GM18526 (cell line): ENCODE results near the gene ARHGAP28.

Experiments used
- POLR2A ChIP-seq: IDR thresholded peaks from 3 replicates; pipeline ENCODE4 v1.6.1; 2011; ENCODE audit not compliant: insufficient read length; ENCODE audit errors: extremely low read depth

The ARHGAP28 gene

GRCh38 chr18:6811816-6812215 lies 82.3 kb downstream of the ARHGAP28 start:
- TF ChIP-seq POLR2A = no peak

DNA sequence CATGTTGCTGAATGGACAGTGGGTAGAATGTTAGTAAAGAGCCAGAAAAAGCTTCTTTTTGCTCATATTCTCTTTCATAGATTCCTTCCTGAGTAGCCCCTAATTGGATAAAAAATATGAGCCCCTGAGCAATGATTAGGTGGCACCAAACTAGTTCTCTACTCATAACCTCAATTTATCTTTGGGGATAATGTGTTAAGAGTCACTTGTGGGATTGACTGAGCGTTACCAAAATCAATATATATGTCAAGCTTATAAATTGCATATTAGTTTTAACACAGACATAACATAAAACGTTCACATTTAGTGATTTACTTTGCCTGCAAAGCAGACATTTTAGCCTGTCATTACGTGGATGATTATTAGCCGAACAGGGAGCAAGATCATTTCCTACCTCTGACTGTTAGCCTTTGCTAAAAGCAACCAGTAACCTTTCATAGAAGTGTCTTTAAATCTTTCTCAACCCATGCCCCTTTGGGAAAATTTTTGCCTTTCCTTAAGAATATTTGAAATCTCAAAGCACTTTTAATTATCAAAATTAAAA lies 85.4 kb downstream of the ARHGAP28 start:
- TF ChIP-seq POLR2A = no peak

DNA sequence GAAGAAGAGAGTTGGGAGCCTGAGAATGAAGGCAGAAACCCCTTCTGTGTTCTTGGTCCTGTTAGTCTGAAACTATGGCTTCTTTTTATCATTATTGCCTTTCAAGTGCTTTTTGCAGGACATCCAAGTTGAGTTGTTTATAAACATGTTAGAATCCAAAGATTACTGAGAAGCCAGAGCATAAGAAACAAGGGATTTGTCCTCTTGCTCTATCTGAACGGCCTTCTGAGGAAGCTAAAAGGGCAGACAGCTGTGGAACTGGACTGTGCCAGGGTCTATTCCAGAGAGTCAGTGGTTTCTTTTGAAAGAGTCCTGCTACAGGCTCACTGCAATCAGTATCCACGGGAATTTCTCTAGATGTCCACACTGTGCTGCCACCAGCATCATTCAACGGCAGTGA lies 86.6 kb downstream of the ARHGAP28 start:
- no peak for TF ChIP-seq POLR2A

DNA sequence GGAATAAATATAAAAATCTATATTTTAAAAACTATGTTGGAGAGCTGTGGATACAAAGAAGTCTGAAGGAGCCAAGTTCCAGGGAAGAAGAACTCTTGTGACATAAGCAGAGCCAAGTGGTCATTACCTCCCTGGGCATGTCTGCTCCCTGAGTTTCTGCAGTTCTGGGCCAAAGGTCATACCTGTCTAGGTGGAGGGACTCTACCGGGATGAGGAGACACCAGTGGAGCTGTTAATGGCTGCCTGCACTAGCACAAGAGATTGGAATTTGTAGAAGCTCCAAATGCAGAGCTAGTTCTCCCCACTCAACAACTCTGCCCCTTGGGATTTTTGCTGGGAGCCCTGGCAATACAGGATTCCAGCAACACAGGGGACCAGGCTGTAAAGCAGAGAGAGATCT lies 89.8 kb downstream of the ARHGAP28 start:
- no peak for TF ChIP-seq POLR2A

DNA sequence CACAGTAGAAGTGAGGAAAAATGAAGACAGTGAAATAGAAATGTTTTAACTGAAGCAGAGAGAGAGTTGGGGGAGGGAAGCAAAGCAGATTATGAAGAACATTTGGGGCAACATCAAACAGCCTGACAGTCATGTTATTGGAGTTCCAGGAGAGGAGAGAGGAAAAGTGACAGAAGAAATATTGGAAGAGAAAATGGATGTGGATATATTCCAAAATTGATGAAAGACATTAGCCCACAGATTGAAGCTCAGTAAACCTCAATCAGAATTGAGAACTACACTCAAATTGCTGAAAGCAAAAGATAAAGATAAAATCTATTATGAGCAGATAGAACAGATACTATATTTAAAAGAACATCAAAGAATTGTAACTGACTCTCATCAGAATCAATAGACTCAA lies 90.8 kb downstream of the ARHGAP28 start:
- no peak for TF ChIP-seq POLR2A

- TF ChIP-seq POLR2A = no peak
Measured at GRCh38 chr18:6821356-6821755, 91.8 kb downstream of the ARHGAP28 start.

GRCh38 chr18:6830916-6831315 lies 101.4 kb downstream of the ARHGAP28 start:
- no peak for TF ChIP-seq POLR2A

GRCh38 chr18:6835345-6835744 lies 105.8 kb downstream of the ARHGAP28 start:
- TF ChIP-seq POLR2A = no peak

- no peak for TF ChIP-seq POLR2A
Measured at GRCh38 chr18:6836331-6836730, 106.8 kb downstream of the ARHGAP28 start.

GRCh38 chr18:6837904-6838303 lies 108.4 kb downstream of the ARHGAP28 start:
- no peak for TF ChIP-seq POLR2A

GRCh38 chr18:6842081-6842480 lies 112.6 kb downstream of the ARHGAP28 start:
- TF ChIP-seq POLR2A = no peak

DNA sequence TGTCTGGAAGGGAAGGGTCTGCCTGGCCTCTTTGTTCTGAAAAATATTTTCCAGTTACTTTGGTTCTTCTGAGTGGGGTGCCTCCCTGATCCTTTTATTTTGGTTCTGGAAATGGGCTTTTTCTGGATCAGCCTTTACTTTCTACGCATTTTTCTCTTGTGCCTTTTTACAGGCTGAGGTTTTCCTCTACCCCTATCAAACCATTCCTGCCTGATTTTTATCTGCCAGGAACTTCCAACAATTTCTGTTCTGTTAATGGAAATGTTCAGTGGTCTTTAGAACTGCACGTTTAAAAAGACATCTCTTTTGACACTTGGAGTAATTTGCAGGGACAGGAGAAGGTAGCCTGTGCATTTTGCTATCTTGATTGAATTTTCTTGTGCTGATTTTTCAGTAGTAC lies 113.8 kb downstream of the ARHGAP28 start:
- TF ChIP-seq POLR2A = no peak

DNA sequence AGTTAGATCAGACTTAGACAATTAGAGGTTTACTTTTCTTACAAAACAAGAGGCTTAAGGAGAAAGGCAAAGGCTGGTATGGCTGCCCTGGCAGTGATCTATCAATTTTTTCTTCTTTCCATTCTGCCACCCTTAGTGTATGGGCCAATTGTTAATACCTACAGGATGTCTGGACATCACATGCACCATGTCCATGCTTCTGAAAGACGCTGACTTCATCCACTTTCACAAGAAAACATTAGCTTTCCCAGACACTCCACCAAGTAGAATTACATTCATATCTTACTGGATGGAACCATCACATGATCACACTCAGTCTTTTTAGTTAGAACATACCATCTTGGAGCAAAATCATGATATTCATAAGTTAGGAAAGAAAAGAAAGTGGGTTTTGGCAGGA lies 120.9 kb downstream of the ARHGAP28 start:
- no peak for TF ChIP-seq POLR2A

DNA sequence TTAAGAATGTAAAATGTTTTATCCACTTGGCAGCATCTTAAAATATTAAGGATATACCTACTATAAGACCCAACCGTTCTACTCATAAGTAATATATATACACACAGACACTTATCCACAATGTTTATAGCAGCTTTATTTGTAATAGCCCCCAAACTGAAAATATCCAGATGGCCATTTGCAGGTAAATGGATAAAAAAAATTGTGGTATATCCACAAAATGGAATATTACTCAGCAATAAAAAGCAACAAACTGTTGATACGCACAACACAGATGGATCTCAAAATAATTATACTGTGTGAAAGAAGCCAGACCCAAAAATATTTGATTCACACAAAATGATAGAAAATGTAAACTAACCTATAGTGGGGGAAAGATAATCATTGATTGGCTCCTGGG lies 122.0 kb downstream of the ARHGAP28 start:
- no peak for TF ChIP-seq POLR2A

- no peak for TF ChIP-seq POLR2A
Measured at GRCh38 chr18:6854811-6855210, 125.3 kb downstream of the ARHGAP28 start.

DNA sequence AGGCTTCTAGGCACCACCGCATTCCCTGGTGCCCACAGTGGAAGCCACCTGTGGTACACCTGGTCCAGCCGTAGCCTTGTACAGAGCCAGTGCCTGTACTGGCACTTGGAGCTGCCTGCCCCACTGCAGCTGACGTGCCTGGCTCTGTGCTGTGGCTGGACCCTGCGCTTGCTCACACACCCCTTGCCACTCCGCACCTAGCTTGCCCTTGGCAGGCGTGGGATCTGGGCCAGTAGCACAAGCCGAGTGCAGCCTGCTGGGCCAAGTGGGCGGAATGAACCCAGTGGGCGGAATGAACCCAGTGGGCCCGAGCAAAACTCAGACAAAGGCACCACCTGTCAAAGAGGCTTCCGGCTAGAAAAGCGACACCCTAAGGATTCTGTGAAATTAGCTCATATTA lies 126.3 kb downstream of the ARHGAP28 start:
- TF ChIP-seq POLR2A = no peak

GRCh38 chr18:6857300-6857699 lies 127.8 kb downstream of the ARHGAP28 start:
- no peak for TF ChIP-seq POLR2A
